ENCODE data around the gene ZFHX3.

ZFHX3 gene

GRCh38 chr16:72972878-72973571 is 74.9 kb downstream of the ZFHX3 start:
- DNase-seq (ENCODE audit: low spot score): no peak

DNA sequence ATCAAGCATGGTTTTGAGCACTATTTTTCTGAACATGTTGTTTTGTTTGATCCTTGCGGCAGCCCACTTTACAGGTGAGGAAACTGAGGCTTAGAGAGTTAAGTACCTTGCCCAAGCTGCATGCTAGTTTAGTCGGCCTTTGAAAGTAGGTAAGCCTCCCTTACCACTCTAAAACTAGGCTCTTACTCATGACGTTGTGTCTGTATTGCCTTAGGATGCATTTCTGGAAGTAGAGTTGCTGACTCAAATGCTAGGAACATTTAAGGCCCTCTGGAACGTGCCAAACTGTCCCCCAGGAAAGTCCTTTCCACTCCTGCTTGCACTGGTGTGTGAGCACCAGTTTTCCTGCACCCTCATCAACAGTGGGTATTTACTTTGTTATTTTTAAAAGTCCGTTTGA is 76.6 kb downstream of the ZFHX3 start:
- no peak for DNase-seq (ENCODE audit: low spot score)

- no peak for DNase-seq (ENCODE audit: low spot score)
Observed at GRCh38 chr16:72970656-72971055, 77.3 kb downstream of the ZFHX3 start.

DNA sequence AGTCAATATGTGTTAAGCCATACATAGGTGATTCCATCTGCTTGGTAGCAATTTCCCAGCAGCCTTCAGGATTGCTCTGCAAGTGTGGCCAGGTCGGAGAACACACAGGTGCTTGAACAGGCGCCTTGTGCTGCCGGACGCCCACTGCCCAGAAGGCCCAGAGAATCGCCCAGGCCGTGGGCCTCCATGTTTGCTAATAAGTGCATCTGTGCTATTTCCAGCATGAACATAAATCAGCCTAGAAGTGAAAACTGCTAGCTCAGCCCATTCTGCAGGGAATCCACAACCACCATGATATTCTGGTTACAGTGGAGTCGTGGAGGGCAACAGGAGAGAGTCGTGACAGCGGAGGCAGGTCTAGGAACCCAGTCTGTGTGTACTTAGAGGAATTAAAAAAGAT is 78.1 kb downstream of the ZFHX3 start:
- no peak for DNase-seq (ENCODE audit: low spot score)

GRCh38 chr16:72969146-72969545 is 78.8 kb downstream of the ZFHX3 start:
- DNase-seq (ENCODE audit: low spot score): no peak

DNA sequence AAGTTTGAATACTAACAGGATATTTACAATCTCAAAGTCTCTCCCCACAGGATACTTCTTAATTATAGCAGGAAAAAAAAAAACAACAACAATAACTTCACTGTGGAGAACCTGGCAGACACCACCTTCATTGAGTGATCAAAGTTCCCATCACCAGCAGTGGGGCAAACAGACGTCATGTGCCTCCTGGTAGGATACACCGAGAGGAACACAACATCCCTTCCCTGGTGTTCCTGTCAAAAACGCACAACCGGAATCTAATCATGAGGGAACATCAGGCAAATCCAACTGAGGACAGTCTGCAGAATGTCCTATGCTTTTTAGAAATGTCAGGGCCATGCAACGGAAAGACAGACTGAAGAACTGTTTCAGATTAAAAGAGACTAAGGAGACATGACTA is 80.0 kb downstream of the ZFHX3 start:
- DNase-seq (ENCODE audit: low spot score): no peak

- no peak for DNase-seq (ENCODE audit: low spot score)
Observed at GRCh38 chr16:72963533-72964315, 84.2 kb downstream of the ZFHX3 start.

DNA sequence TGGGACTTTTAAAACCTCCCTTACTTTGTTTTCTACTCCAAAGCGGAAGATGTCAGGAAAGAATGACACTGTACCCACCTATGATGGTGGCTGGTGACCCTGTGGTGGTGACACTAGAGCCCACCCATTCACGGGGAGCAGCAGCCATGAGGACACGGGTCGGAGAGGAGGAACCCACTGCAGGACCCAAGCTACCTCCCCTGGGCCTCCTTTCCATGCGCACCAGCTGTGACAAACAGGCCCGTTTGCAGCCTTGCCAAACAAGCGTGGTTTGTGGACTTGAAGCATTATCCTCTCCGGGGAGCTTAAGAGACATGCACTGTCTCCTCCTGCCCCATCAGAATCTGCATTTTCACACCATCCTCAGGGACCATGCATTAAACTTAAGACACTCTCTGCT is 85.6 kb downstream of the ZFHX3 start:
- no peak for DNase-seq (ENCODE audit: low spot score)

DNA sequence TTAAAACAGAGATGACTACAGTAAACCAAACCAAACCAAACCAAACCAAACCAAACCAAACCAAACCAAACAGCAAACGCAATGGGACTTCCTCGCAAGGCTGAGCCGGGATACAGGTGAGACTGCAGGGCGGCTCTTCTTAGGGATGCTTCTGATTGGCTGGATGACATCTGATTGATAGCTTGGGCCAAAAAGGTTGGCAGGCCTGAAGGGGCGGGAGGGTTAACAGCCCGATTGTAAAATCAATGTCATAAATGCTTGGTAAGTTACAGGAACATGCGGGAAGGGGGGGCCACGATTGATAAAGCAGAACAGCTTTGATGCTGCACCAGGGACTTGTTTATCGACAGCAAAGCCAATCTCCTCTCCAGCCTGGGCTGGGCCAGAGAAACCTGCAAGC is 86.1 kb downstream of the ZFHX3 start:
- no peak for DNase-seq (ENCODE audit: low spot score)

- no peak for DNase-seq (ENCODE audit: low spot score)
Observed at GRCh38 chr16:72961115-72961832, 86.7 kb downstream of the ZFHX3 start.

DNA sequence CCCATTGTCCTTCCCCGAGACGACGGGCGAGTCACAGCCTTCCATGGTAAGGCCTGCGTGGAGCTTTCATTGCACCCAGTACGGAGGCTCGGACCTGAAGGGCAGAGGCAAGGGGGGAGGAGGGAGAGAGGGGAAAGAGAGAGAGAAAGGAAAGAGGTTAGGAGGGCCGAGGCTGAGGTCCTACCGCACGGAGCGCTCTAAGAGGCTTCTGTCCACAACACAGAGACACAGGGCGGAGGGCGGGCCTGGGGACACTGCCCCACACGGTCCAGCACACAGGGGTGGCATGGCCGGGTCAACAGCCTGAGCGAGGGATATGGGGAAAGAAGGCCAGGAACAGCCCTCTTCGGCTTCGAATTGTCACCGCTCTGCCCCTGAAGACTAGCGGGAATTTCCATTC is 87.8 kb downstream of the ZFHX3 start:
- no peak for DNase-seq (ENCODE audit: low spot score)

DNA sequence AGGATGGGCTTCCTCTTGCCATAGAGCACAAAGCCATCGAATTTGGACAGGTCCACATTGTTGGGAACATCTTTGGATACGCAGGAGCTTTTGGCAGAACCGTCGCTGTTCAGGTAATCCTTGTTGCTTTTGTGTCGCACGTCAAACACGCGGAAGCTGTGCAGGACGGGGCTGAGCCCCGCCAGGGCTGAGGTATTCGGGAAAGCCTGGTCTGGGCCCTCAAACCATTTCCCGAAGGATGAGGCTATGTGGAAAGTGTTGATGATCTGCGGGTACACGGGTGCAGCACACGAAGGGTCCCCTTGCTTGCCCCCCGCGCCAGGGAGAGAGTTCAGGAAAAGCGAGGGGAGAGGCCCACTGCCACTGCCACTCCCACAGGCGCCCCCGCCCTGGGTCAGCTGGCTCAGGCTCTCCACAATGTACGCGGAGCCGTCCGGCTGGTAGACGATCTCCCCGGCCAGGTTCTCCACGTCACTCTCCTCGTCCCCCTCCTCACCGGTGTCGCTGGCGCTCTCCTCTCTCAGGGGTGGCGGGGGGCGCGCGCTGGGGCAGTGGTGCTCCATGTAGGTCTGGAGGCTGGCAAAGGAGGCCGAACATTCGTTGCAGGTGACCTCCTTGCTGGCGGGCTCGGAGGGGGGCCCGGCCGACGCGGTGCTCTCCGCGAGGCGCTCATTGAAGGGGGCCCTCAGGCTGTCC is 88.5 kb downstream of the ZFHX3 start:
- DNase-seq (ENCODE audit: low spot score): no peak

DNA sequence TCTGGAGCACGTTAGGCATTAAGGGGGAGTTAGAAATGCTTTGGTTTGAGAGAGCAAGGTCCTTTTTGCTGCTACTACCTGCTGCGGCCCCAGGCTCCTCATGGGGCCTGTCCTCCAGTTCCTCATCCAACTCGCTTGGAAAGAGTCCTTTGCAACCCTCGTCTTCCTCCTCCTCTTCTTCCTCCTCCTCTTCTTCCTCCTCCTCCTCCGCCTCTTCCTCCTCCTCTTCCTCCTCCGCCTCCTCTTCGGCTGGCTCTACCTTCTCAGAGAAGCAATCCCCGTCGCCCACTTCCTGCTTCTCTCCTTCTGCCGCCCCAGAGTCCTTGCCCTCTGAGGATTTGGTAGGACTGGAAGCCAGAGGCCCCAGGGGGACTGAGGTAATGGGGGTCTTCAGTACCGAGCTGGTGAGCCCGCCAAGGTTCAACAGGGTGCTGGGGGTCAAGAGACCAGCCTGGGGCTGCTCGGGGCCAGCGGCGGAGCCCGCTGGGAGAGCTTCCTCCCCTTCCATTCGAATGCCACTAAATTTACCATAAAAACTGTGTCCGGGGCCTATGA is 89.3 kb downstream of the ZFHX3 start:
- DNase-seq (ENCODE audit: low spot score): no peak

DNA sequence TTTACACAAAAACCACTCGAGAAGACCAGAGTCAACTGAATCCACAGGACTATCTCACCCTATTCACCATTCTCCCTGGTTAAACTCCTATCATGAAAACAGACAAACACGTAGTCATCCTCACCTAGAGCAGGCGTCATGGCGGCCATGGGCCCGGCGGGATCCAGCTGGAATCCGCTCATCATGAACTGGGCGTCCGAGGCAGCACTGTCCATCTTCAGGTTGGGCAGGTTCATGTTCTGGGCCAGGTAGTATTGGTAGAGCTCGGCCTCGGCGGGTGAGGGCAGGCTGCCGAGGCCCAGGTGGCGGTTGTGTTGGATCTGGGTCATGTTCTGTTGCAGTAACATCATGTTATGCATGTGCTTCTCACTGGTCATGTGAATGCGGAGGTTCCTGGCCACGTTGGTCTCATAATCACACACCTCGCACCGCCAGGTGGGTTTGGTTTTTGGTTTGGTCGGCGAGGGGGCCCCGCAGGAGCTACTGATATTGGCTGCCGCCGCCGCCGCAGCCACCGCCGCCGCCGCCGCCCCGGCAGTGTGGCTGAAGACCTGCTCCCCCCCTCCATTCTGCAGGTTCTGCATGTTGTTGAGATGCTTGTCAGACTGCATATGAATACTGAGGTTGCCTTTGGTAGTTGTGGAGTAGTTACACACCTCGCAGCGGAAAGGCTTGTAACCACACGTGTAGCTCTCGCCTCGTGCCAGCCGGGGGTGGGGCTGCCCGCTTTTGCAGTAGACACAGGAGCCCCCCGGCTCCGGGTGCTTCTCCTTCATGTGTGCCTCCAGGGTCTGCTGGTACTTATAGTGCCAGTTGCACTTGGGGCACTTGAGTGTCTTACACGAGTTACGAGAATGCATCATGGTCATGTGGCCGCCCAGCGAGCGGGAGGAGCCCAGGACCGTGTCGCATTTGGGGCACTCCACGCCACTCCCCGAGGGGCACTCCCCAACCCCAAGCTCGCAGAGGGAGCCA is 90.3 kb downstream of the ZFHX3 start:
- no peak for DNase-seq (ENCODE audit: low spot score)

DNA sequence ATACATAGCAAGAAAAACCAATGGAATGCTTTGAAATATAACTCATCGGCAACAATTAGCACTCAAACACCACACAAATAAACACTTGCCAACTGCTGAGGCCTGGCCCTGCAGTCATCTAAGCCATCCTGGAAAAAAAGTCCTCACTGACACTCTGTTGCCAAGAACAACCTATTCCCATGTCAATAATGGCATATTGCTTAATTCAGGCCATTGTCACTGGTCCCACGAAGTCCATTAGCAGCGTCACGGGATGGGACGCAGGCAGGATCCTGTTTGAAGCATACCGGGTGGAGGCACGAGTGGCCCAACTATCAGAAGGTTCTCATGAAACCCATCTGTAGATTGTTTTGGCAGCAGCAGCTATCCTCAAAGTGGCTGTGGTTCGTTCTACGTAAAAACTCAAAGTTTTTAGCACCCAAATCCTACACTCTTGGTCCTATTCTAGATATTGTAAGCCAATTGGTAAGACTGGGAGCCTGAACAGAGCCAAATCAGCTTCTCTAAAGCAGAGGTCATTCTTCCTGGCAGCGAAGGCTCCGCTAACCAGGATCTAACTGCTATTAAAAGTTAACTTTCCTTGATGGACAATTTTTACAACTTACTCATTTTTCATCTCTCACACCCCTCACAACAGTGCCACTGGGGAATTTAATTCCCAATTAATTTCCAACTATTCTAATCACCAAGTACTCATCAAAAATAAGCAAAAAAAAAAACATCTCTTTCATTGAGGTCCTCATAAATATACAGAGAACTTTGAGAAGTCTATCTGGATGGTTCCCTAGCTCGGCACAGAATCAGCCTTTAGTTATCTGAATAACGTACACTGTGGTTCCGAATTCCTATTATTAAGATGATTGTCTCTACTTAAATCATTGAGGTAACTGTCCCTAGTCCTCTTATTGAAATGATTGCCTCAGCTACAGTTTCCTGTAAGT is 91.5 kb downstream of the ZFHX3 start:
- DNase-seq (ENCODE audit: low spot score): no peak

DNA sequence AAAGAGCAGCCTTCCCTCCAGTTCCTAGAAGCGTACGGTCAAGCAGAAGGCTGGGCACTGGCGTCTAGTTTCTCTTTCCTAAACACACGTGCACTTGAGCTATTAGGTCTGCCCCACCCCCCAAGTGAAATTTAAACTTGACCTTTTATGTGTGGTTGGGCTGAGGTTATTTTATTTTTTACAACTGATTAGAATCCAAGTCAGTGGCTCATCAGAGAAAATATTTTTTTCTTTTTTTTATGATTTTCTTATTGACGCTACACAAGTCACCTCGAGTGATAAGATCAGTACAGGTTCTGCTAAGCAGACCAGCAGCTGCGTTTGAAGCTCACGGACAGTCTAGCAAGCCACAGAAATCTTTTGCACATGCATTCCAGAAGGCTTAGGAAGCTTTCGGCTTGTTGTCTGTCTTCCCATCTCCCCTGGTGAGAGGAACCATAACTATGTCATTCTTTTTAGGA is 95.1 kb downstream of the ZFHX3 start:
- no peak for DNase-seq (ENCODE audit: low spot score)

- DNase-seq (ENCODE audit: low spot score): no peak
Observed at GRCh38 chr16:72952404-72952803, 95.5 kb downstream of the ZFHX3 start.

- no peak for DNase-seq (ENCODE audit: low spot score)
Observed at GRCh38 chr16:72951916-72952315, 96.0 kb downstream of the ZFHX3 start.

DNA sequence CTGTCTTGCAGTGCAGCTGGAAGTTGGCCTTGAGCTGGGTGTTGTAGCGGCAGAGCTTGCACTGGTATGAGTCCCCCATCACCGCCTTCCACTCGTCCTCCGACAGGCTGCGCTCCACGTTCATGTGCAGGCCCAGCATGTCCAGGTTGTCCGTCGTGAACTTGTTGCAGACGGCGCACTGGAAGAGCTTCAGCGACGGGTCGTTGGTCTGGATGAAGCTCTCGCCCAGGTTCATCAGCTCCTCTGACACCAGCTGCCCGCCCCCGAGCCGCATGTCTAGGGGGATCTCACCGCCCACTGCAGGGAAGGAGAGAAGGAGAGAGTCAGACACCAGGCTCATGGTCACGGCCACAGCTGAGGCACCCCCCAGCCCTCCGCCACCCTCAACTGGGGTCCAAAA is 97.3 kb downstream of the ZFHX3 start:
- no peak for DNase-seq (ENCODE audit: low spot score)

All from hematopoietic multipotent progenitor cell treated with erythropoietin and hydrocortisone succinate and interleukin-3 and kit ligand, for 17 days (in vitro differentiated cells).